GM21786 (cell line): ENCODE results near the gene AMPD2.
A peak's percentile ranks its signal among the peaks of the same experiment; 100 is the strongest.
"Not testable (repeated sequence)": the region's sequence is repeated elsewhere in the genome, so short reads cannot be mapped to it uniquely, and the experiment has no call there.

Source experiments
- ATAC-seq: cut with Tn5 transposase; IDR thresholded peaks from one replicate; pipeline ENCODE4 v1.9.1; 2021; ENCODE audit not compliant: unreplicated experiment

Gene AMPD2

DNA sequence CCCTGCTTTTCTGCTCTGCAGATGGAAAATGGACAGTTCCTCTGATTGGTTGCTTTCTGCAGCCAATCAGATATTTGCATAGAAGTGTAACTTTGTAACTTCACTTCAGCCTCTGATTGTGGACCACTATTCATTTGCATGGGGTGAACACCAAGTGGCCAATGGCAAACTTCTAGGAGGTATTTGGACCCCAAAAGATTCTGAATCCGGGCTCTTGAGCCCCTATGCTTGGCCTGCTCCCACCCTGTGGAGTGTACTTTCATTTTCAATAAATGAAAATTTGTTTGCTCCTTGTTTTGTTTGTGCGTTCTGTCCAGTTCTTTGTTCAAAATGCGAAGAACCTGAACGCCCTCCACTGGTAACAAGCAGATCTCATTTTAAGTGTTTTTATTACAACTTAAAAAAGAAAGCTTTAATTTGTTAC lies 29.9 kb downstream of the AMPD2 start:
- ATAC-seq: no peak

DNA sequence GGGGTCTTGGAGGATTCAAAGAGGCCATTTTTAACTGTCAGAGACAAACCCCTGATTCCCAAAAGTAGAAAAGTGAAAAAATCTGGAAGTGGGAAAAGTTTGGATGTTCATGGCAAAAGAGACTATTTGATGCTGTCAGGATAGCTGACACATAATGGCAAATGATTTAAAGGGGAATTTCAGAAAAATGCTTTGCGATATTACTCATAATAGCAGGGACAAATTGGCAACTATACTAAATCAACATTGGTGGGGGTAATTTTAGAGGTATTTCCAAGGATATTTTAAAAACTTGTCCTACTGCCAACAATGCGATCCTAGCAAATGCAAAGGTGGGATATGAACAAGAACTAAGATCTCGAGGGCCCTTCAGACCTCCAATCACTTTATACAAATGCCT lies 31.0 kb downstream of the AMPD2 start:
- no peak for ATAC-seq

DNA sequence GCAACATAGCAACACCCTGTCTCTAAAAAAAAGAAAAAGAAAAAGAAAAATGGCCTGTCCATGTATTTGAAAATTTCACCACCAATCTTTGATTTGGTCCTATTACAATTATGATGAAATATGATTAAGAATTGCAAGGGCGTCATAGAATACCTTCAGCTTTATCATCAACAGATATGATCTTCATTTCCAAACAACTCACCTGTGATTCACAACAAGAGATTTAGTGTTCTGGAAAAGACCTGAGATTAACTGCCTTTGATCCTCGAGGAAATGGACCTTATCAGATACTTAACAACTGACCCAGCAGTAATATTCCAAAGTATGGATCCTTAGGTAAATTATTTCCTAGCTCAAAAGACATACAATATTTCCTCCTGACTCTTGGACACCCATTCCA lies 32.8 kb downstream of the AMPD2 start:
- ATAC-seq: no peak

DNA sequence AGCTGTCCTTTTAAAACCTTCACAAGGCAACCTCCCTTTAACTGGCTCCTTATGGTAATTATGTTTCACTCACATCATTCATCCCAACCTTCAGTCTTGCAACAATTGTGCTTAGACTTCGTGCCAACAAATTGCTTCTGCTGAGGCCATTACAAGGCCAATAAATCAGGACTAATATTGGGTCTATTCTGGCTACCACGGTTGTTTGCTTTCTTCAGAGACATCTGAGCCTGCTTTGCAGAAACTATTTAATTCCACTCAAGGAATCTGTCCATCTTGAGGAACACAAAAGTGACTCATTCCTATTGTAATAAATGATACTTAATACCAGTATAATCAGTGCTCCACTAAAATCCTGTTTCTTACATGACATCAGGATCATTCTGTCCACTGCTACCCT lies 33.7 kb downstream of the AMPD2 start:
- ATAC-seq: no peak

DNA sequence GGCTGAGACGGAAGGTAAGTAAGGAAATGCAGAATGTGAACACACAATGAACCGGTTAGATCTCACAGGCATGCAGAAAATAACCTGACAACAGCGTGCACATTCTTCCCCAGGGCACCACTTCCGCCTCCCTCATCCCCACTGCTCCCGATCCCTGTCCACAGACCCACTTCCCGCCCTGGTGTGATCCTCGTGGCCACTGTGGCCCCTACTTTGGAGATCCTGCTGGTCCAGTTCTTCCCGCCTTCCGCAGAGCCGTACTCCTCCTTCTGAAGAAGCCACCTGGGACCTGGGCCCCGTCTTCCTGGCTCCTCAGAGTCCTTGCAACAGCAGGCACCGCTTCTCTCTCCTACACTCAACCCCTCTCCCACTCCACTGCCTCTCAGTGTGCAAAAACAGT lies 34.9 kb downstream of the AMPD2 start:
- ATAC-seq: no peak

DNA sequence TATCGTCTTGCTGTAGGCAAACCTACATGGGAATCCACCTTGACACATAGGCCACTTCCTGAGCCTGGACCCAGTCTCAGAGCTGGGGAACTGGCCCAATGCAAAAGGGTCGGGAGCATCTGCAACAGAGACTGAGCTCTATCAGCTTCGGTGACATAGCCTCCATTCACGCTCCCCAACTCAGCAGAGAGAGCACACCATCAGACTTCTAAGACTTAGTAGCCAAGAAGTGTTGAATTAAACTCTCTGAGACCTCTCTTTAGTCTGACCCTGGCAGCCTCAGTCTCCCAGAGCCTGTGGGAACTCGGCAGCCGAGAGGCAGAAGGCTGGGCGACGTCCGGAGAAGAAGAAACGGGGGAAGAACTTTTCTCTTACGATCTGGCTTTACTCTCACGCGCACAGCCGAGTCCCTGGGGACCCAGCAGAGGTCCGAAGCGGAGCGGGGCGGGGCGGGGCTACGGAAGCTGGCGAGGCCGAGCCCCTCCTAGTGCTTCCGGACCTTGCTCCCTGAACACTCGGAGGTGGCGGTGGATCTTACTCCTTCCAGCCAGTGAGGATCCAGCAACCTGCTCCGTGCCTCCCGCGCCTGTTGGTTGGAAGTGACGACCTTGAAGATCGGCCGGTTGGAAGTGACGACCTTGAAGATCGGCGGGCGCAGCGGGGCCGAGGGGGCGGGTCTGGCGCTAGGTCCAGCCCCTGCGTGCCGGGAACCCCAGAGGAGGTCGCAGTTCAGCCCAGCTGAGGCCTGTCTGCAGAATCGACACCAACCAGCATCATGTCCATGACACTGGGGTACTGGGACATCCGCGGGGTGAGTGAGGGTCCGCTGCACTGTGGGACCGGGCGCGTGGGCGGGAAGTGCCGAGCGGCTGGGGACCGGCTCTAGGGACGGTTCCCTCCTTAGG lies 36.2 kb downstream of the AMPD2 start, which contains the start of gene GSTM4:
Gene GSTM4, plus strand, starts transcription at position 485 of the 905 bp plus-strand sequence. Its CDS starts 291 bp downstream, at position 776.
- ATAC-seq: peak; percentile 92

DNA sequence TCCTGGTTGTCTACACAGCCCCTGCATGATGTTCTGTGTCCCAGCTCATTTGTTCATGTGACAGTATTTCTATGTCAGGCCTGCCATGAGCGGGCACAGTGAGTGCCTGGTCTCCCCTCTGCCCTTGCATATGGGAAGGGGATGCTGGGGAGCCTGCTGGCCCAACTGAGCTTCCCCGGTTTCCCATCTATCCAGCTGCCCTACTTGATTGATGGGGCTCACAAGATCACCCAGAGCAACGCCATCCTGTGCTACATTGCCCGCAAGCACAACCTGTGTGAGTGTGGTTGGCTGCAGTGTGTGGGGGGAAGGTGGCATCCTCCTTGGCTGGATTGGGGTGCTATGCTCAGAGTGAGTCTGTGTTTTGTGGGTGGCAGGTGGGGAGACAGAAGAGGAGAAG lies 37.8 kb downstream of the AMPD2 start:
- no peak for ATAC-seq

DNA sequence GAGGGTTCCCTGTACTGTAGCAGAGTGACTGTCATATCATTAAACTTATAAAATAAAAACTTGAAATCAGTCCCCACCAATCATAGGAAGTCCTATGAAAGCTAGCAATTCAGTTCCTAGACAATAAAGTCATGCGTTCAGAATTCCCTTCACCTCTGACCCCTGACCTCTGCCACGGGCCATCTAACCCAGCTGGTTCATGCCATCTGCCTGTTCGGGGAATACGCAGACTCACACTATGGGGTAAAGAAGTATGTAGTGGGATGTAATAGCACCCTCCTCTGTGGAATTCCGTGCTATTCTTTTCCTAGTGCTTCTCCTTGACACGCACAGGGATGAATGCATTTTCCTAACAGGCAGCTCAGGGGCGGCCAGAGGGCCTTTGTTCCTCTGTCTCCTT lies 38.3 kb downstream of the AMPD2 start:
- ATAC-seq: no peak

DNA sequence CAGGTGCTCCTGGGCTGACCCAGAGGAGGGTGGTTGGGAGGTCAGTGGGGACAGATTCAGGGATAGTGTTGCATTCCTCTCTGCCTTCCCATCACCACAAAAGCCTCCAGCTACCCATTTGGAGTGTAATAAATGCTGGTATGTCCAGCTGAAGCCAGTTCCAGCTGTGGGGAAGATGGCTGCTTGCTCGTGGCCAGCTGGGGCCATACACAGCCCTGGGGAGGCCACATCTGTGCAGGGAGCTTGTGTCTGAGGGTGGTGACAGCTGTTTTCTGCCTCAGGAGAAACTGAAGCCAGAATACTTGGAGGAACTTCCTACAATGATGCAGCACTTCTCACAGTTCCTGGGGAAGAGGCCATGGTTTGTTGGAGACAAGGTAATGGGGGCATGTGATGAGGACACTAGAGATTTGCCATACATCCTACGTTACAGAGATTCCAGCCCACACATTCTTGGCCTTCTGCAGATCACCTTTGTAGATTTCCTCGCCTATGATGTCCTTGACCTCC lies 39.0 kb downstream of the AMPD2 start:
- ATAC-seq: no peak

DNA sequence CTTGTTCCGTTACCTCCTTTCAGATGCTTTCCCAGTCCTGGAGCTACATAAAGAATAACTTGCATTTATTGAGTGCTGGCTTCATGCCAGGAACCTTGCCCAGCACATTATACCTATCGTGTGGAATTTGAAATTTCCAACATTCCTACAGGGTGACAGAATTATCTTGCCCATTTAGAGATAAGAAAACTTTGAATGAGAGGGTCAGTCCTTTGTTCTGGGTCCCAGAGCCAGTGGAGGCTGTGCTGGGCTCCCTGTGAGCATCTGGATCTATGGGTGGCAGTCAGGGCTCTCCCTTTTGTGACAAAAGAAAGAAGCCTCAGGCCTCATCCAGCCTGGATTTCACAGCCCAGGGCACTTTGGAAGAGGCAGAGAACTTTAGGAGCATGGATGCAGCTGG lies 39.5 kb downstream of the AMPD2 start:
- ATAC-seq: no peak

DNA sequence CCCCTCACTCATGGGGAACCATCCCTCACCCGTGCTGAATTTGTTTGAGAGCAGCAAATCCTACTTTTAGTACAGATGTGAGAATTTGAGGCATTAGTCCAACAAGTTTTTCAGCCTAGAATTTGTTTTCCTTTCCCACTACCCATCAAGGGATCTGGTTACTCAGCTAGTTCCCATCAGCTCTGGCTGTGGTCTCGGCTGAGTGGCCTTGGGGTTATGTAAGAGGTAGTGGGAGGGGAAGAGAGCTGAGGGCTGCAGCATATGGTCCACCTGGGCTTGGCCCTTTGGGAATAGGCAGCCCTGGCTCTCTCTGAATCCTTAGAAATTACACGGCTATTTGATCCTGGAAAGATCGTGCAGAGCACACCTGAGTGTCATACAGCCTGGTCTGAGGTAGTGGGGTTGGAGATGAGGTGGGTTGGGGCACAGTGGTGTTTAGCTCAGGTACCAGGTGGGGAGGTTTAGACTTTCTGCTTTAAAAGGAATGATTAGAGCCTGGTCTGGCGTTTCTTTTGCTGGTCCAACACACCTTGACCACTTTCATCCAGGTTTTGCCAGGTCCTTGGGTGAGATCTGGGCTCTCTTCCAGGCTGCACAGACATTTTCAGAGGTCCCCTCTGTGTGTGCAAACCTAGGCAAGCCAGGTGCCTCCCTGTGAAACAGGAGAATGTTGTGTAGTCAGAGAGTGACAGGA lies 40.5 kb downstream of the AMPD2 start:
- ATAC-seq: no peak

DNA sequence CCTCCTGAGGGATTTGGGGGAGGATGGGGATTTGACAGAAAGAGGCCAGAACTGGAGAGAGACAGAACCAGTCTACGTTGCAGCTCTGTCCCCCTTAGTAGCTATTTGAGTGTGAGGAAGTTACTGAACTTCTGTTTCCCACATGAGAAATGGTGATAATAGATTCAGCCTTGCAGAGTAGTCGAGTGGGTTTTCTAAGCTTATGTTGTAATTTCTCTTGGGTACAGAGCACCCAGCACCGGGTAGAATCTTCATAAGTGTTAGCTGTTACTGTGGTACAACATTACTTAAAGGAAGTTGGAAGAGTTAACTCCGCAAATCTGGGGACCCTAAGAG lies 41.0 kb downstream of the AMPD2 start:
- not testable (repeated sequence) for ATAC-seq

DNA sequence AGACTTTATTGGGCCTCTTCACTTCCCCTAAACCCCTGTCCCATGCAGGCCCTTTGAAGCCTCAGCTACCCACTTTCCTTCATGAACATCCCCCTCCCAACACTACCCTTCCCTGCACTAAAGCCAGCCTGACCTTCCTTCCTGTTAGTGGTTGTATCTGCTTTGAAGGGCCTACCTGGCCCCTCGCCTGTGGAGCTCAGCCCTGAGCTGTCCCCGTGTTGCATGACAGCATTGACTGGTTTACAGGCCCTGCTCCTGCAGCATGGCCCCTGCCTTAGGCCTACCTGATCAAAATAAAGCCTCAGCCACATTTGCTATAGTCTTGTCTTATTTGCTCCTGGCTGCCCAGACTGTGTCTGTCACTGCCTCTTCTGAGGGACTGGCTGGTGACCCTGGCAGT lies 41.8 kb downstream of the AMPD2 start:
- ATAC-seq: no peak

DNA sequence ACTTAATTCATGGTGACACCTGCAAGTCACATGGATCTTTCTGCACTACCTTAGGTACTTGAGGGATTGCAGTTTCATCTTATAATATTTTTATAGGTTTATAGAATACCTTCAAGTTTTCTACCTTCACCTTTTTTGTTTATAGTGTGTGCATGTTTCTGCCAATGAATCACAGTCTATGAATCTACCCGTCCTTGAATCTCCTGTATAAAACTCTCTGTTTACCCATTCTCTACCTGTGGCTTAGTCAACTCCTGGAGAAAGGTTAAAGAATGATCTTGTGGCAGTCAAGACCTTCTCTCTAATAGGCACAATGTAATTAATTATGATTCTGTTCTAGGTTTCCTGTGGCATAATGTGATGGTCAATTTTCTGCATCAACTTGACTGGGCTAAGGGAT lies 45.0 kb downstream of the AMPD2 start:
- ATAC-seq: no peak

DNA sequence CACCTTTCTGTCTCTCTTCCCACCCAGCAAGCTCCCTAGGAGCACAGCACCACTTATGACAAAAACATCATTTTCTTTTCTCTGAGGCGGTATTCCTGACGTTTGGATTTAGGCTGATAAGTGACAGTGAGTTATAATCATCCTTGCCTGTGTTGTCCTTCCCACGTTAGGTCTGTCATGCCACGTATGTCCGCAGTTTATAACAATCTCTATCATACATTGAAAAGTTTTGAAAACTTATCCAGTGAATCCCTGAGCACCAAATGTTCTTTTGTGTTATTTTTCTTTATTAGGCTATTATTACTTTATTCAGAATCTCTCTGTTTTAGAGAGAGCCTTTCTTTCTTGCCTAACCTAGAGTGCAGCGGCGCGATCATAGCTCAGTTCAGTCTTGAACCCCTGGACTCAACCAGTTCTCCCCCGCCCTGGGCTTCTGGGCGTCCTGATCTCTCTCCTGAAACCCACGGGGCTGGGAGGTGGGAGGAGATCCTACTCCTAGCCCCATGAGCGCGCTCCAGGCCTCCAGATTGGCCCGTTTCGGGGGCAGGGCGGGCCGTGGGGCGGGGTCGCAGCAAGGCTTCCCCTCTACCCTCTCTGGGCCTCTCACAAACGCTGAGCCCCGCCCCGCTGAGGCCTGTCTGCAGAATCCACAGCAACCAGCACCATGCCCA lies 48.0 kb downstream of the AMPD2 start, which contains the start of gene GSTM2:
Gene GSTM2, plus strand, starts transcription at position 606 of the 671 bp plus-strand sequence. Its CDS starts 59 bp downstream, at position 665.
- ATAC-seq: peak; percentile 97

DNA sequence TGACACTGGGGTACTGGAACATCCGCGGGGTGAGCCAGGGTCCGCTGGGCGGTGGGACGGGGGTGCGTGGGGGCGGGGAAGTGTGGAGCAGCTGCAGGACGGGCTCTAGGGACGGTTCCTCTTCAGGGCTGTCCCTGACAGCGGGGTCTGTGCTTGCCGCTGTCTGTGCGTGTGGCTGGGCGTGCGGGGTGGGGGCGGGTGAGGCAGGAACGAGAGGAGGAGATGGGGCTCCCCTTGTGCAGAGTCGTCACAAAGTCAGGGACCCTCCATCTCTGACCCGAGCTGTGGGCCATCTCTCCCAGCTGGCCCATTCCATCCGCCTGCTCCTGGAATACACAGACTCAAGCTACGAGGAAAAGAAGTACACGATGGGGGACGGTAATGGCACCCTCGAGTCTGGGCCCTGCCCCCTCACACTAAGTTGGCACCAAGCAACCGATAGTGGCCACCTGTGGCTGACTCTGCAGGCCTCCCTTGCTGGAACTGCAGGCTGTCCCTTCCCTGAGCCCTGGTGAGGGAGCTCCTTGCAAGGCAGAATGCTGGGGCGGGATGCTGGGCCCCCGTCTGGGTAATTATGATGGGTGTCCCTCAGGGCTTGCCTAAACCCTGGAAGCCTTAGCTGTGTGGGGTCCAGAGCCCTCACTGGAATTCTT lies 48.6 kb downstream of the AMPD2 start:
- peak; percentile 8 for ATAC-seq

DNA sequence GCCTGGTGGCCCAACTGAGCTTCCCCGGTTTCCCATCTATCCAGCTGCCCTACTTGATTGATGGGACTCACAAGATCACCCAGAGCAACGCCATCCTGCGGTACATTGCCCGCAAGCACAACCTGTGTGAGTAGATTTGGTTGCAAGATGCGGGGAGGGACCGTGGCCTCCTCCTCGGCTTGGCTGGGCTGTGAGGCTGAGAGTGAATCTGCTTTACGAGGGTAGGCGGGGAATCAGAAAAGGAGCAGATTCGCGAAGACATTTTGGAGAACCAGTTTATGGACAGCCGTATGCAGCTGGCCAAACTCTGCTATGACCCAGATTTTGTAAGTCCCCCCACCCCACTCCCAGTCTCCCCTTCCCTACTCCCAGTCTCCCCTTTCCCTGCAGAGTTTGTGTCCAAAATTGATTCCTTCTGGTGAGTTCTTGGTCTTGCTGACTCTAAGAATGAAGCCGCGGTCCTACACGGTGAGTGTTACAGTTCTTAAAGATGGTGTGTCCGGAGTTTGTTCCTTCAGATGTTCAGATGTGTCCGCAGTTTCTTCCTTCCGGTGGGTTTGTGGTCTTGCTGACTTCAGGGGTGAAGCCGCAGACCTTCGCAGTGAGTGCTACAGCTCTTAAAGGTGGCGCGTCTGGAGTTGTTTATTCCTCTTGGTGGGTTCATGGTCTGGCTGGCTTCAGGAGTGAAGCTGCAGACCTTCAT lies 49.8 kb downstream of the AMPD2 start:
- ATAC-seq: no peak

DNA sequence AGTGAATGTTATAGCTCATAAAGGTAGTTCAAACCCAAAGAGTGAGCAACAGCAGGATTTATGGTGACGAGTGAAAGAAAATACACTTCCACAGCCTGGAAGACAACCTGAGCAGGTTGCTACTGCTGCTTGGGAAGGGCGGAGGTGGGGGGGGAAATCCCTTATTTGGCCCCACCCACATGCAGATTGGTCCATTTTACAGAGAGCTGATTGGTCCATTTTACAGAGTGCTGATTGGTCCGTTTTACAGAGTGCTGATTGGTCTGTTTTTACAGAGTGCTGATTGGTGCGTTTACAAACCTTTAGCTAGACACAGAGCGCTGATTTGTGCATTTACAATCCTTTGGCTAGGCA lies 50.3 kb downstream of the AMPD2 start:
- ATAC-seq: not testable (repeated sequence)

DNA sequence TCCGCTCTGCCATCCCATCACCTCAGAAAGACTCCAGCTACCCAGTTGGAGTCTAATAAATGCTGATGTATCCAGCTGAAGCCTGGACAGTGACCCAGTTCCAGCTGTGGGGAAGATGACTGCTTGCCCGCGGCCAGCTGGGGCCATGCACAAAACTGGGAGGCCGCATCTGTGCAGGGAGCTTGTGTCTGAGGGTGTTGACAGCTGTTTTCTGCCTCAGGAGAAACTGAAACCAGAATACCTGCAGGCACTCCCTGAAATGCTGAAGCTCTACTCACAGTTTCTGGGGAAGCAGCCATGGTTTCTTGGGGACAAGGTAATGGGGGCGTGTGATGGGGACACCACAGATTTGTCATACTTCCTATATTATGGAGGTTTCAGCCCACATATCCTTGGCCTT lies 51.4 kb downstream of the AMPD2 start:
- ATAC-seq: no peak

DNA sequence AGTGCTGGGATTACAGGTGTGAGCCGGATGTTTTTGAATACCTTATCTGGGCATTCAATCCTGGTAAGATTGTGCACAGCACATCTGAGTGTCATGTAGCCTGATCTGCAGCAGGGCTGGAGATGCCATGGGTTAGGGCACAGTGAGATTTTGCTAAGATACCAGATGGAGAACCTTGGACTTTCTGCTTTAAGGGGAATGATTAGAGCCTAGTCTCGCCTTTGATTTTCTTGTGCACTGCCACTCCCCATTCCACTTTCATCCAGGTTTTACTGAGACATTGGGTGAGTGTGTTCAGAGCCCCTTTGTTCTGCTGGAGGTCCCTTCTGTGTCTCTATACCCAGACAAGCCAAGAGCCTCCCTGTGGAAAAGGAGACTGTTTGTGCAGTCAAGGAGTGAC lies 54.2 kb downstream of the AMPD2 start:
- not testable (repeated sequence) for ATAC-seq
